ENCODE measurements around the gene PSMB3.

Gene PSMB3

GRCh38 chr17:38728290-38728831 is 24.2 kb upstream of the PSMB3 start:
- H3K36me3 Mint-ChIP-seq (ENCODE audit: low read depth): peaks cover 20% of the 10 kb centered on the region
- no peaks in the 10 kb centered on the region for H3K9me3 Mint-ChIP-seq
- peaks cover 40% of the 10 kb centered on the region for H3K4me1 Mint-ChIP-seq
- H3K27ac Mint-ChIP-seq: peak overlapping the region in 2 of 3 experiments; percentile 25 to 52
- no peaks in the 10 kb centered on the region for H3K27me3 Mint-ChIP-seq (ENCODE audit: low read depth)
- H3K4me3 Mint-ChIP-seq: peak overlapping the region; percentile 51 to 80 (median 78)
- no peak for TF ChIP-seq CTCF (IDR thresholded peaks at IDR 0.05; ENCODE audit: unreplicated experiment in 3 of 3)

GRCh38 chr17:38729368-38729885 is 23.1 kb upstream of the PSMB3 start:
- Mint-ChIP-seq H3K4me1 (peaks cover 46% of the 10 kb centered on the region), H3K27ac (peak overlapping the region in 2 of 3 experiments; percentile 53 to 59), H3K27me3 (ENCODE audit: low read depth) (no peaks in the 10 kb centered on the region), H3K4me3 (peak overlapping the region; percentile 73 to 83 (median 80)), H3K36me3 (ENCODE audit: low read depth) (peaks cover 25% of the 10 kb centered on the region), H3K9me3 (no peaks in the 10 kb centered on the region)
- TF ChIP-seq CTCF (IDR thresholded peaks at IDR 0.05; ENCODE audit: unreplicated experiment in 3 of 3): no peak

GRCh38 chr17:38729886-38730525 is 22.5 kb upstream of the PSMB3 start, which contains the start of gene CISD3:
TSS of gene CISD3 (plus strand) at chr17:38730341. CDS start at chr17:38730359, 18 bp downstream.
- Mint-ChIP-seq H3K4me3 (peak within 1 kb of the TSS; percentile 87 to 94 (median 91)), H3K36me3 (ENCODE audit: low read depth) (peaks cover 27% of the 10 kb centered on the region), H3K27me3 (ENCODE audit: low read depth) (no peaks in the 10 kb centered on the region), H3K9me3 (no peaks in the 10 kb centered on the region), H3K4me1 (peaks cover 52% of the 10 kb centered on the region), H3K27ac (peak within 1 kb of the TSS; percentile 84 to 92 (median 91))
- peak; percentile 66 to 73 (median 68) for TF ChIP-seq CTCF (IDR thresholded peaks at IDR 0.05; ENCODE audit: unreplicated experiment in 3 of 3)

GRCh38 chr17:38730526-38731379 is 21.8 kb upstream of the PSMB3 start:
- no peaks in the 10 kb centered on the region for H3K9me3 Mint-ChIP-seq
- H3K4me3 Mint-ChIP-seq: peak overlapping the region; percentile 87 to 94 (median 91)
- peaks cover 34% of the 10 kb centered on the region for H3K36me3 Mint-ChIP-seq (ENCODE audit: low read depth)
- no peaks in the 10 kb centered on the region for H3K27me3 Mint-ChIP-seq (ENCODE audit: low read depth)
- peak overlapping the region; percentile 84 to 92 (median 91) for H3K27ac Mint-ChIP-seq
- TF ChIP-seq CTCF (IDR thresholded peaks at IDR 0.05; ENCODE audit: unreplicated experiment in 3 of 3): no peak
- peaks cover 59% of the 10 kb centered on the region for H3K4me1 Mint-ChIP-seq

GRCh38 chr17:38731526-38732294 is 20.8 kb upstream of the PSMB3 start:
- no peaks in the 10 kb centered on the region for H3K27me3 Mint-ChIP-seq (ENCODE audit: low read depth)
- H3K9me3 Mint-ChIP-seq: no peaks in the 10 kb centered on the region
- H3K27ac Mint-ChIP-seq: peak overlapping the region; percentile 59 to 91 (median 84)
- H3K4me3 Mint-ChIP-seq: peak overlapping the region; percentile 87 to 94 (median 91)
- H3K4me1 Mint-ChIP-seq: peaks cover 64% of the 10 kb centered on the region
- H3K36me3 Mint-ChIP-seq (ENCODE audit: low read depth): peaks cover 34% of the 10 kb centered on the region
- TF ChIP-seq CTCF (IDR thresholded peaks at IDR 0.05; ENCODE audit: unreplicated experiment in 3 of 3): no peak
